Liver (tissue), 9 donors: ENCODE data around the gene MCU. TPM values are rescaled to one million over a fixed set of nuclear protein-coding genes. Genes with fewer than 3 reads are reported as not detected.

ENCODE experiments used
- DNase-seq: peaks from one replicate; pipeline ENCODE4 v3.0.0-alpha.2; 2017; ENCODE audit warnings: low spot score
- H3K27ac ChIP-seq, 2 donors: one replicate each; pipeline ENCODE4 v1.7.0; 2013; ENCODE audit warnings: inconsistent platforms in 2 of 2, low read length in 2 of 2, control low read depth in 1 of 2, low read depth in 1 of 2, mild to moderate bottlenecking in 1 of 2
- H3K27me3 ChIP-seq, 4 donors: one replicate each; pipeline versions ENCODE4 v1.6.1 to v1.7.0; 2013; ENCODE audit warnings: low read length in 3 of 4, inconsistent platforms in 1 of 4, mild to moderate bottlenecking in 1 of 4, moderate library complexity in 1 of 4; ENCODE audit not compliant: control insufficient read depth in 4 of 4, insufficient read depth in 4 of 4
- H3K36me3 ChIP-seq, 4 donors: one replicate each; pipeline versions ENCODE4 v1.6.1 to v1.7.0; 2013; ENCODE audit warnings: low read length in 3 of 4, mild to moderate bottlenecking in 3 of 4, low read depth in 1 of 4, moderate library complexity in 1 of 4; ENCODE audit not compliant: control insufficient read depth in 4 of 4, insufficient read depth in 3 of 4
- H3K4me1 ChIP-seq, 4 donors: one replicate each; pipeline versions ENCODE4 v1.6.1 to v1.7.0; 2013; ENCODE audit warnings: low read length in 3 of 4, mild to moderate bottlenecking in 3 of 4, moderate library complexity in 1 of 4; ENCODE audit not compliant: control insufficient read depth in 4 of 4, insufficient read depth in 4 of 4
- H3K4me3 ChIP-seq, 3 donors: one replicate each; pipeline versions ENCODE4 v1.6.1 to v1.7.0; 2013; ENCODE audit warnings: low read length in 3 of 3, control low read depth in 1 of 3, low read depth in 1 of 3, mild to moderate bottlenecking in 1 of 3
- H3K9ac ChIP-seq, 2 donors: one replicate each; pipeline ENCODE4 v1.7.0; 2013; ENCODE audit warnings: low read length in 2 of 2, mild to moderate bottlenecking in 2 of 2, moderate library complexity in 2 of 2, control low read depth in 1 of 2, low read depth in 1 of 2
- H3K9me3 ChIP-seq, 4 donors: one replicate each; pipeline versions ENCODE4 v1.6.1 to v1.7.0; 2013; ENCODE audit warnings: low read length in 3 of 4; ENCODE audit not compliant: control insufficient read depth in 4 of 4
- CTCF ChIP-seq: fragments of 150-350 bp; IDR thresholded peaks from 2 replicates; pipeline ENCODE4 v1.5.1; 2017; ENCODE audit warnings: improper control_type of control experiment, low read depth, low read length; ENCODE audit not compliant: missing input control
- EGR1 ChIP-seq, 2 donors: IDR thresholded peaks; 2 replicates each; pipeline ENCODE4 v1.6.1; 2016 to 2018; ENCODE audit warnings: antibody characterized with exemption in 2 of 2, low read depth in 2 of 2
- FOXA2 ChIP-seq: IDR thresholded peaks from 2 replicates; pipeline ENCODE4 v1.6.1; 2016; ENCODE audit warnings: antibody characterized with exemption
- GABPA ChIP-seq, 2 donors: IDR thresholded peaks in 1 of 2; conservative IDR thresholded peaks in 1 of 2; 2 replicates each; pipeline ENCODE4 v1.6.1; 2016; ENCODE audit warnings: antibody characterized with exemption in 2 of 2, mild to moderate bottlenecking in 1 of 2, moderate library complexity in 1 of 2
- HNF4A ChIP-seq, 2 donors: conservative IDR thresholded peaks; 2 replicates each; pipeline ENCODE4 v1.6.1; 2016; ENCODE audit warnings: antibody characterized with exemption in 2 of 2, mild to moderate bottlenecking in 2 of 2
- HNF4G ChIP-seq: IDR thresholded peaks from 2 replicates; pipeline ENCODE4 v1.6.1; 2016; ENCODE audit warnings: antibody characterized with exemption
- JUND ChIP-seq, 2 donors: IDR thresholded peaks; 2 replicates each; pipeline ENCODE4 v1.6.1; 2016; ENCODE audit warnings: antibody characterized with exemption in 2 of 2
- NR2F2 ChIP-seq: IDR thresholded peaks from 2 replicates; pipeline ENCODE4 v1.6.1; 2016; ENCODE audit warnings: antibody characterized with exemption
- RAD21 ChIP-seq, 2 donors: IDR thresholded peaks; 2 replicates each; pipeline ENCODE4 v1.6.1; 2016; ENCODE audit warnings: antibody characterized with exemption in 2 of 2, mild to moderate bottlenecking in 2 of 2
- RXRA ChIP-seq, 2 donors: IDR thresholded peaks; 2 replicates each; pipeline ENCODE4 v1.6.1; 2017 to 2018; ENCODE audit warnings: antibody characterized with exemption in 2 of 2, mild to moderate bottlenecking in 1 of 2
- SP1 ChIP-seq: IDR thresholded peaks from 2 replicates; pipeline ENCODE4 v1.6.1; 2018; ENCODE audit warnings: antibody characterized with exemption, mild to moderate bottlenecking
- TAF1 ChIP-seq: conservative IDR thresholded peaks from 2 replicates; pipeline ENCODE4 v1.6.1; 2016; ENCODE audit warnings: antibody characterized with exemption, mild to moderate bottlenecking
- YY1 ChIP-seq: IDR thresholded peaks from 2 replicates; pipeline ENCODE4 v1.6.1; 2016; ENCODE audit warnings: antibody characterized with exemption, mild to moderate bottlenecking
- ZBTB33 ChIP-seq: IDR thresholded peaks from 2 replicates; pipeline ENCODE4 v1.6.1; 2016; ENCODE audit warnings: antibody characterized with exemption
- WGBS: extraction: QIAGEN DNeasy Blood & Tissue Kit; methylation state at CpG from one replicate; pipeline ENCODE4 v1.1.7; 2013; 5-methylcytosine and 5-hydroxymethylcytosine counted together
- polyA plus RNA-seq, 2 donors: library from polyadenylated mRNA; stranded (reverse) in 1 of 2; unstranded in 1 of 2; fragments of 200-250 nt in 1 of 2; fragments of >200 nt in 1 of 2; fragmentation: Nextera tagmentation in 1 of 2; extraction: Ambion mirVana in 1 of 2; gene quantifications; one replicate each; pipeline versions ENCODE4 v1.2.1 to v1.2.3, GENCODE V29; 2013 to 2015
- total RNA-seq, 2 donors: library from RNA; depleted of rRNA; stranded (reverse); fragments of >200 nt; gene quantifications; one replicate each; pipeline ENCODE4 v1.2.3, GENCODE V29; 2014
- TF ChIP-seq, protein P1 (sequence below): IDR thresholded peaks from 2 replicates; pipeline ENCODE4 v1.6.1; 2016; ENCODE audit warnings: antibody characterized with exemption, mild to moderate bottlenecking
- TF ChIP-seq, protein P2 (sequence below): IDR thresholded peaks from 2 replicates; pipeline ENCODE4 v1.6.1; 2016; ENCODE audit warnings: antibody characterized with exemption
- TF ChIP-seq, protein P3 (sequence below): IDR thresholded peaks from 2 replicates; pipeline ENCODE4 v1.6.1; 2016; ENCODE audit warnings: antibody characterized with exemption
- donor health status: healthy.
- donor health status: healthy.
- donor health status: healthy.
- donor health status: healthy.
- donor health status: healthy.

The MCU gene
- total and polyA plus RNA-seq, 4 donors = 6.4 to 13.0 (median 8.8) TPM

DNA sequence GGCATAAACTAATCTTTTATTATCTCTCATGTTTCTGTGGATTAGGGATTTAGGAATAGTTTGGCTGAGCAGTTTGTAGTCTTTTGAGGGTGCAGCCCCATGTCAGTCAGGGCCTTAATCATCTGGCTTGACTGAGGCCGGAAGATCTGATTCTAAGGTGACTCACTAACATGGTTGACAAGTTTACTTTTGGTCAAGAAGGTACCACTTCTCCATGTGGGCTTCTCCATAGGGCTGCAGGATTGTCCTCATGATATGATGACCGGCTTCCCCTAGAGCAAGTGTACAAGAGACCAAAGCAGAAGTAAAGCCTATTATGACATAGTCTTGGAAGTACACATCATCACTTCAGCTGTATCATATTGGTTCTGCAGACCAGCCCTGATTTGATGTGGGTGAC lies 155.7 kb downstream of the MCU start:
- Histone ChIP-seq H3K4me3 (no peak overlapping the region), H3K9ac (no peak overlapping the region), H3K27me3 (no peaks in the 10 kb centered on the region), H3K9me3 (no peaks in the 10 kb centered on the region), H3K4me1 (no peaks in the 10 kb centered on the region), H3K27ac (no peak overlapping the region), H3K36me3 (no peaks in the 10 kb centered on the region)
- WGBS = 95% methylated on average over 2 of the region's 2 CpGs
- TF ChIP-seq HNF4G (no peak), CTCF (no peak), EGR1 (IDR thresholded peaks at IDR 0.05; ENCODE audit: low read depth in 2 of 2) (no peak), ZBTB33 (no peak), RAD21 (IDR thresholded peaks at IDR 0.05) (no peak), TAF1 (no peak), RXRA (IDR thresholded peaks at IDR 0.05) (no peak), YY1 (no peak), HNF4A (conservative IDR thresholded peaks at IDR 0.05) (no peak), NR2F2 (no peak), GABPA (IDR thresholded peaks at IDR 0.05 in 1 of 2, conservative IDR thresholded peaks at IDR 0.05 in 1 of 2) (no peak), JUND (IDR thresholded peaks at IDR 0.05) (no peak), FOXA2 (no peak)
- TF ChIP-seq, protein P1, sequence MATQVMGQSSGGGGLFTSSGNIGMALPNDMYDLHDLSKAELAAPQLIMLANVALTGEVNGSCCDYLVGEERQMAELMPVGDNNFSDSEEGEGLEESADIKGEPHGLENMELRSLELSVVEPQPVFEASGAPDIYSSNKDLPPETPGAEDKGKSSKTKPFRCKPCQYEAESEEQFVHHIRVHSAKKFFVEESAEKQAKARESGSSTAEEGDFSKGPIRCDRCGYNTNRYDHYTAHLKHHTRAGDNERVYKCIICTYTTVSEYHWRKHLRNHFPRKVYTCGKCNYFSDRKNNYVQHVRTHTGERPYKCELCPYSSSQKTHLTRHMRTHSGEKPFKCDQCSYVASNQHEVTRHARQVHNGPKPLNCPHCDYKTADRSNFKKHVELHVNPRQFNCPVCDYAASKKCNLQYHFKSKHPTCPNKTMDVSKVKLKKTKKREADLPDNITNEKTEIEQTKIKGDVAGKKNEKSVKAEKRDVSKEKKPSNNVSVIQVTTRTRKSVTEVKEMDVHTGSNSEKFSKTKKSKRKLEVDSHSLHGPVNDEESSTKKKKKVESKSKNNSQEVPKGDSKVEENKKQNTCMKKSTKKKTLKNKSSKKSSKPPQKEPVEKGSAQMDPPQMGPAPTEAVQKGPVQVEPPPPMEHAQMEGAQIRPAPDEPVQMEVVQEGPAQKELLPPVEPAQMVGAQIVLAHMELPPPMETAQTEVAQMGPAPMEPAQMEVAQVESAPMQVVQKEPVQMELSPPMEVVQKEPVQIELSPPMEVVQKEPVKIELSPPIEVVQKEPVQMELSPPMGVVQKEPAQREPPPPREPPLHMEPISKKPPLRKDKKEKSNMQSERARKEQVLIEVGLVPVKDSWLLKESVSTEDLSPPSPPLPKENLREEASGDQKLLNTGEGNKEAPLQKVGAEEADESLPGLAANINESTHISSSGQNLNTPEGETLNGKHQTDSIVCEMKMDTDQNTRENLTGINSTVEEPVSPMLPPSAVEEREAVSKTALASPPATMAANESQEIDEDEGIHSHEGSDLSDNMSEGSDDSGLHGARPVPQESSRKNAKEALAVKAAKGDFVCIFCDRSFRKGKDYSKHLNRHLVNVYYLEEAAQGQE = no peak
- TF ChIP-seq, protein P2, sequence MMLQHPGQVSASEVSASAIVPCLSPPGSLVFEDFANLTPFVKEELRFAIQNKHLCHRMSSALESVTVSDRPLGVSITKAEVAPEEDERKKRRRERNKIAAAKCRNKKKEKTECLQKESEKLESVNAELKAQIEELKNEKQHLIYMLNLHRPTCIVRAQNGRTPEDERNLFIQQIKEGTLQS = no peak
- TF ChIP-seq, protein P3, sequence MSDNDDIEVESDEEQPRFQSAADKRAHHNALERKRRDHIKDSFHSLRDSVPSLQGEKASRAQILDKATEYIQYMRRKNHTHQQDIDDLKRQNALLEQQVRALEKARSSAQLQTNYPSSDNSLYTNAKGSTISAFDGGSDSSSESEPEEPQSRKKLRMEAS = no peak
- DNase-seq = no peak

GRCh38 chr10:72850861-72851260 lies 158.9 kb downstream of the MCU start:
- WGBS = 89% methylated on average over 2 of the region's 2 CpGs
- H3K36me3 ChIP-seq = no peaks in the 10 kb centered on the region
- no peak overlapping the region for H3K9ac ChIP-seq
- DNase-seq = no peak
- TF ChIP-seq RAD21 (IDR thresholded peaks at IDR 0.05) (no peak), RXRA (IDR thresholded peaks at IDR 0.05) (no peak), HNF4G (no peak), HNF4A (conservative IDR thresholded peaks at IDR 0.05) (no peak), YY1 (no peak), EGR1 (IDR thresholded peaks at IDR 0.05; ENCODE audit: low read depth in 2 of 2) (no peak), FOXA2 (no peak), SP1 (no peak)
- TF ChIP-seq, protein P1 = no peak
- TF ChIP-seq, protein P2 = no peak
- H3K9me3 ChIP-seq = no peaks in the 10 kb centered on the region
- H3K4me3 ChIP-seq = no peak overlapping the region
- H3K27ac ChIP-seq = no peak overlapping the region
- H3K4me1 ChIP-seq = no peaks in the 10 kb centered on the region
- no peaks in the 10 kb centered on the region for H3K27me3 ChIP-seq
